Eye (tissue), 1 donor: ENCODE results near the gene ANAPC1.
"Not testable (repeated sequence)": the region's sequence is repeated elsewhere in the genome, so short reads cannot be mapped to it uniquely, and the experiment has no call there.

Experiments
- DNase-seq: peaks from one replicate; pipeline ENCODE4 v3.0.0-alpha.2; 2015

The ANAPC1 gene

GRCh38 chr2:111883661-111884591 is at the start of gene ANAPC1:
ANAPC1 (minus strand) TSS chr2:111884193; CDS start chr2:111880825, 3,368 bp downstream.
- DNase-seq, result peak; percentile 94

DNA sequence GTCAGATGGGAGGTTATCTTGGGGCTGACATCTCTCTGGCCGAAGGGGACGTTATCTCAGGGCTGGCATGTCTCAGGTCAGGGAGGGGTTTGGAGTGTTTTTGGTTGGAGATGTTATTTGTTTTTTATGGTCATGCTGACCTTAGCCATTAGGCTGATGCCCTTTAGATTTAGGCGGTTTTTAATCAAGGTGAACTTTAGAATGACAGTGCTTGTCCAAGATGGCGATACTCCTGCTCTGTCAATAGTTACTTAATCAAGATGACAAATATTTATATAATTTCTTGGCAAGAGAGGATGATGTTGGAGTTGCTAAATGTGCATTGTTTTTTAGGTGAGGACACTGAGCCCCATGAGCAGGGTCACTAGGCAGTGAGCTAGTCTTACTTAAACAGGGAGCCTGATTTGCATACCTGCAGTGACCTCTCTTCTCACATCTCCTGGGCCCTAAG is 48.9 kb upstream of the ANAPC1 start:
- DNase-seq, result no peak

DNA sequence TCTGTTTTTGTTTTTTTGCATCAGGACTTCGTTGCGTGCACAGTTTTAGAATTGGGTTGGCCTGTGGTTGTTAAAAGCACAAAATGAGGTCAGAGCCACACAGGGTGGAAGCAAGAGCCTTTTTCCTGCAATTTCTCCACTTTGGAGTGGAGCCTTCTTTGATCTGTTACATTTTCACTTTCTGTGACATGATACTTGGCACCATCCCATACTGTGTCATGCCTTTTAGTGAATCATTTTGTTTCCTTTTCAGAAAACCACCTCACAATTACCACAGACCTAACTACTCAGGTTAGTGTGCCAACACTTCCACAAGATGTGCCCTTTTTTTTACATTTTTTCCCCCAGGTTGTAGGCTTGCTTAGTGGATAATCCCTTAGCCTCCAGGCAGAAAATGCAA is 46.9 kb upstream of the ANAPC1 start:
- no peak for DNase-seq

DNA sequence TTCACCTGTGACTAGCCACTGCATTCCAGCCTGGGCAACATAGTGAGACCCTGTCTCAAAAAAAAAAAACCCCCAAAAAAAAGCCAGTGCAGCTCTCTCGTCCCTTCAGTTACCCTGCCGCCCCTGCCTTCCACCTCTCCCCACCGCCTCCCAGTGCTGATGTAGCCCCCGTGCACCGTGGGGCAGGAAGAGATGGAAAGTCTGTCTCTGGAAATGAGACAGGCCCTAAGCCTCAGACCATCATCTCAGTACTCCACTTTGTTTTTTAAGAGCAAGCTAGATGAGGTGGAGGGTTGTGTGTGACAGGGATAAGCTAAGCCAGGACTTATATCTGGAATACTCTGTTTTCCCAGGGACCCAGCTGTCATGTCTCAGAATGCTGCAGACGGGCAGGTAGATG is 46.4 kb upstream of the ANAPC1 start:
- no peak for DNase-seq

DNA sequence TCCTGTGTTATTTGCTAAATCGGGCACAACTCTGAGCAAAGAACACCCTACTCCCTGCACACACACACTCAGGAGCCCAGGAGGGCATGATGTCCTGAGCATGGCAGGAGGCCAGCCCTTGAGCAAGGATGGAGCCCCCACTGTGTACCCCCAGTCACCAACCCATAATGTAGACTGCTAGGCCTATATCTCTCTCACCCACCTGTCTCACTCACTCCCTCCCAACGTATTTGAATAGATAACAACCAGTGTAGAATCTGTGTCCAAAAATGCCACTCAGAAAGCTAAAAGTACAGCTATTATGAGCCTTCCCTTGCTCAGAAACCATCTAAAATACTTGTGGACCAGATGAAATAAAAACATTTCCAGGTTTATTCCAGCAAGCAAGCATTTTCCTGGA is 43.7 kb upstream of the ANAPC1 start:
- no peak for DNase-seq

- no peak for DNase-seq
Observed at GRCh38 chr2:111924617-111925107, 40.7 kb upstream of the ANAPC1 start.

GRCh38 chr2:111923276-111923804 is 39.3 kb upstream of the ANAPC1 start:
- DNase-seq, result peak; percentile 63

- no peak for DNase-seq
Observed at GRCh38 chr2:111919794-111920608, 36.0 kb upstream of the ANAPC1 start.

GRCh38 chr2:111919365-111919764 is 35.4 kb upstream of the ANAPC1 start:
- no peak for DNase-seq

GRCh38 chr2:111918383-111918806 is 34.4 kb upstream of the ANAPC1 start:
- DNase-seq, result peak; percentile 88

GRCh38 chr2:111917106-111917505 is 33.1 kb upstream of the ANAPC1 start:
- no peak for DNase-seq

- DNase-seq, result no peak
Observed at GRCh38 chr2:111912547-111912946, 28.6 kb upstream of the ANAPC1 start.

- DNase-seq, result not testable (repeated sequence)
Observed at GRCh38 chr2:111911295-111911977, 27.4 kb upstream of the ANAPC1 start.

- DNase-seq, result no peak
Observed at GRCh38 chr2:111910609-111911277, 26.8 kb upstream of the ANAPC1 start.

- not testable (repeated sequence) for DNase-seq
Observed at GRCh38 chr2:111909997-111910396, 26.0 kb upstream of the ANAPC1 start.

DNA sequence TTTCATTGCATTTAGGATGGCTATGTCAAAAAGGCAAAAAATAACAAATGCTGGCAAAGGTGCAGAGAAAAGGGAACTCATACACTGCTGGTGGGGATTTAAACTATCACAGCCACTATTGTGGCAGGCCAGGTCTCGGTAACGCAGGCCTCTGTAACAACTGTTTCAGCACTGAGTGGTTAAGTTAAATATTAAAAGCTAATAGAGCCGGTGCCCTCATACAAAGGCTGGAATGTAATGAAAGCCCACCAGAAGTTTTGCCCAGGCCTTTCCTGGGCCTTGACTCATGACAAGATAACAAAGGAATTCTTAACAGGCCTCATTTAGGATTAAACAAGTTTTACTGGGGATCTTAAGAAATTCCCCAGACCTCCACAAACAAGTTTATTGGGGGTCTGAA is 25.1 kb upstream of the ANAPC1 start:
- no peak for DNase-seq

GRCh38 chr2:111908578-111908977 is 24.6 kb upstream of the ANAPC1 start:
- no peak for DNase-seq

DNA sequence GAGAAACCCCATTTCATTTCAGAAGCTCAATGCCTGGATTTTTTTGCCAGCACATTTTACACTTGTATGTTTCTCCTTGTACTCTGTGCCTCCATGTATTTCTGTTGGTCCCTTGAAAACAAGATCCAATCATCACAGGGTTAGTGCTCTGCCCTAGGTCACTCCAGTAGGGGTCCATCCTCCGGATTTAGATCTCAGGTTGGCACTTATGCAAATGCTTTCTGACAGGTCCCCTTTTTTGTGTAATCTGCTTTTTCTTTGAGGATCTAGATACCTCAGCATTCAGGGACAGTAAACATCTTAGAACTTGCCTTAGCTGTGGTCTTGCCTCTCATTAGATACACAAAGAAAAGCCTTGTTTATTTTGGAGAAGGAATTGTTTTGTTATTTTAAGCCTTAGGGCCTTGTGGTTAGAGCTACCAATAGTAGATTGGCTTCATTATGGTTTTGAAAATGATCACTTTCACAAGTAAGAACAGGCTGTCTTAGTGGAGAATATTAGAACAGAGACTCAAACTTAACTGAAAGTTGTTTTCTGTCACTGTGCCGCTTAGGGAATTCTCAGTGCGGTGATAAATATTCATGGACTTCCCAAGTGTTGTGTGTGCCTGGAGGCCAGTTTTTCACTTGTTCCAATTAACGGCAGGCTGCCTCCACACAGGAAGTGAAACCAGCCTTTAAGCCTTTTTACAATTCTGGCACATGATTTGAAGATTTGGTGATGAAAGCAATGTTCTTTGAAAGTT is 22.2 kb upstream of the ANAPC1 start:
- DNase-seq, result peak; percentile 59

DNA sequence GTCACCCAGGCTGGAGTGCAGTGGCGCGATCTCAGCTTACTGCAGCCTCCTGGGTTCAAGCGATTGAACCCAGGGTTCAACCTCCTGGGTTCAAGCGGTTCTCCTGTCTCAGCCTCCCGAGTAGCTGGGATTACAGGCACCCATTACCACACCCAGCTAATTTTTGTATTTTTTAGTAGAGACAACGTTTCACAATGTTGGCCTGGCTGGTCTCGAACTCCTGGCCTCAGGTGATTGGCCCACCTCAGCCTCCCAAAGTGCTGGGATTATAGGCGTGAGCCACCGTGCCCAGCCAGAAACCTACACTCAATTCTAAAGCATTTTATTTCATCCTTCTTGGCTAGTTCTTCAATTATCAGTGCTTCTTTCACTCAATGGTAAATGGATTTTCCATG is 21.5 kb upstream of the ANAPC1 start:
- not testable (repeated sequence) for DNase-seq

DNA sequence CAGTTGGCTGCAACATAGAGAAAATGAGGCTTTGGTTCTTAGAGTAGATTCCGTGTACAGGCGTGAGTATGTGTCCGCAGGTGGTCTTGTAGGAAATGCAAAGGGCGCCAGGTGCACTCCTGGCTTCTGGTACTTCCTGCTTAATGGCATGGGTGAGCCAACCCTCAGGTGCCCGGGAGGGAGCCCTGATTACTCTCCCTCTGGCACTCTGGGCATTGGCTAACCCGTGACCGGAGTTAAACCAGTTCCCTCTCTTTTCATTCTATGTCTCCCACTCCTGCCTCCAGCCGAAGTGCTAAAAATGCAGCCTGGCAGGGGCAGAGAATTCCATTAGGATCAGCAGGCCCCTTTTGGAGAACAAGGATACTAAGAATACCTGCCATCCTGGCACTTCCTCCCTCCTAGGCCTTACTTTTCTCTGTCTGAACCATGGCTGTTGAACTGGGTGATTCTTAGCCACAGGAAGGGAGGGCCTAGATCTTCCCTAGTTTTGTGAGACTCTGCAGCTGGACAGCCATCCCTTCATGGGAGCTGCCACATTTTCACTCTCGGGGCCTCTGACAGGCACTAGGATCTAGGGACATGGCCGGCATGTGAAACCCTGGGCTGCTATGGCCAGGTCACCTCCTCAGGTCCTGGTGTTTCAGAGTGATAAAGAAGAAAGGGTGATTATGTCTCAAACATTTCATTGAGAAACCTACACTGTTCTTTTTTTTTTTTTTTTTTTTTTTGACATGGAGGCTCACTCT is 20.9 kb upstream of the ANAPC1 start:
- DNase-seq, result no peak
